ENCODE data around the gene PFKL.
"Not testable (repeated sequence)": the region's sequence is repeated elsewhere in the genome, so short reads cannot be mapped to it uniquely, and the experiment has no call there.

PFKL gene

DNA sequence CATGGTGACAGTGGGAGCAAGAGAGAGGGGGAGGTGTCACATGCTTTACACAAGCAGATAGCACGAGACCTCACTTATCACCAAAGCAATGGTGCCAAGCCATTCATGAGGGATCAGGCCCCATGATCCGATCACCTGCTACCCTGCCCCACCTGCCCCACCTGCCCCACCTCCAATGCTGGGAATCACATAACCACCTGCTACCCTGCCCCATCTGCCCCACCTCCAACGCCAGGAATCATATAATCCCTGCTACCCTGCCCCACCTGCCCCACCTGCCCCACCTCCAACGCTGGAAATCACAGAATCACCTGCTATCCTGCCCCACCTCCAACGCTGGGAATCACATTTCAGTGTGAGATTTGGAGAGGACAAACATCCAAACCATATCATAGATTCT is 24.8 kb upstream of the PFKL start:
- in situ Hi-C loops (cut with MboI; ENCODE audit: low sequenced_read_pairs), result no loop called here

DNA sequence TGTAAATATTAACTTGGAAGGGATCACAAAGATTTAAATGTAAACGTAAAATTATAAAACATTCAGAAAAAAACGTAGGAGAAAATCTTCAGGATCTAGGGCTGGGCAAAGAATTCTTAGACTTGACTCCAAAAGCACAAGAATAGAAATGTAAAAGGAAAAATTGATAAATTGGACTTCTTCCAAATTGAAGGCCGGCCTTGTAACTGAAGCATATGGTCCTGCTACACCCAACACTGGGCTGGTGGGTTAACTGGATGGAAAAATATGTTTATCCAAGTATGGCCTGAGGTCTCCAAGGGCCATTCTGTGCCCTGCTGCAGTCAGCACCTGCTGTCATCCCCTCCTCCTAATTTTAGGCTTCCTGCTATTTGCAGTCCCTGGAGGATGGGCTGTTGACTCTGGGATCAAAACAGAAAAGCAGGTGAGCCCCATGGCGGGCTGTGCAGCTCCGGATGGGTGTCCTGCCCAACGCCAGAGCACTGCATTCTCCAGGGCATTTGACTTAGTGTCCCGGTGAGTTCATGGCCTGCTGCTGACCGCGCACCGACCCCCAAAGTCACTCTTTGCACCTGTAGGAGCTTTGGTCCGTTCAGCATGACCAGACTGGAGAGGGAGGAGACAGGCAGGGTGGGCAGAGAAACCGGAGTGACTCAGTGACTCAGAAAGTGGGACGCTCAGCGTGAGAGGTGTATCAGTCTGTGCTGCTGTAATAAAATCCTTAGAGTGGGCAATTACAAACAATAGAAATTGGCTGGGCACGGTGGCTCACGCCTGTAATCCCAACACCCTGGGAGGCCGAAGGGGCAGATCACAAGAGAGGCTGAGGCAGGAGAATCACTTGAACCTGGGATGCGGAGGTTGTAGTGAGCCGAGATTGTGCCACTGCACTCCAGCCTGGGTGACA is 20.2 kb upstream of the PFKL start:
- in situ Hi-C loops (cut with MboI; ENCODE audit: low sequenced_read_pairs), result no loop called here

DNA sequence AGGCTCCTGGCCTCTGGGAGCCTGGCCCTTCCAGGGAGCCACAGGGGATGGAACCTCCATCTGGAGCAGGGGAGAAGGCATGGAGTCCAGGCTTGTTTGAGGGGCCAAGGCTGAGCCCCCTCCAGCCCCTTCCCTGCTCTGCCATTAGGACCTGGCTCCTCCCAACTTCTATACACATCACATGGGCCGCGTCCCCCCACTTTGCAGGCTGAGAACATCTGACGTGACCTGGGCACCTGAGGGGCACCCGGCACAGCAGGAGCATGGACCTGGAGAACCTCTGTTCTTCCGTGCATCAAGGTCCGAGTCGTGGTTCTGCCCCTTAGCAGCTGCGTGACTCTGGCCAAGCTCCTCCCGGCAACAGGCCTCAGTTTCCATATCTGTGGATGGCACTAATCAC is 18.1 kb upstream of the PFKL start:
- in situ Hi-C loops (cut with MboI; ENCODE audit: low sequenced_read_pairs), result no loop called here

DNA sequence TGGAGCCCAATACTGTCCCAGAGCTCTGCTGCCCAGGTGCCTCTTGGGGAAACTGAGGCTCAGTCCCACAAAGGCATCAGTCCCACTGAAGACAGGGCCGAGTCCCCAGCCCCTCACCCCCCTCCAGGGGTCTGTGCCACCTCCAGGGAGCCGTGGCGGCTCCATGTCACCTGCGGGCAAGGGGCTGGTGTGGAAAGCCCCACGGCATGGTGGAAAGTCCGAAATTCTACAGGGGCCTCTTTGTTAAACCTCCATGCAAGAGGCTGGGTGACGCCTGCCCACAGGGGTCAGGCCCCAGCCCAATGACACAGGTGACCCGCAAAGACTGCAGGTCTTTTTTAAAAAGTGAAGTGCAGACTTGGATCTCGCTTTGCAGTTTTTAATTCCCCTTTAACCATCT is 17.5 kb upstream of the PFKL start:
- in situ Hi-C loops (cut with MboI; ENCODE audit: low sequenced_read_pairs), result no loop called here

DNA sequence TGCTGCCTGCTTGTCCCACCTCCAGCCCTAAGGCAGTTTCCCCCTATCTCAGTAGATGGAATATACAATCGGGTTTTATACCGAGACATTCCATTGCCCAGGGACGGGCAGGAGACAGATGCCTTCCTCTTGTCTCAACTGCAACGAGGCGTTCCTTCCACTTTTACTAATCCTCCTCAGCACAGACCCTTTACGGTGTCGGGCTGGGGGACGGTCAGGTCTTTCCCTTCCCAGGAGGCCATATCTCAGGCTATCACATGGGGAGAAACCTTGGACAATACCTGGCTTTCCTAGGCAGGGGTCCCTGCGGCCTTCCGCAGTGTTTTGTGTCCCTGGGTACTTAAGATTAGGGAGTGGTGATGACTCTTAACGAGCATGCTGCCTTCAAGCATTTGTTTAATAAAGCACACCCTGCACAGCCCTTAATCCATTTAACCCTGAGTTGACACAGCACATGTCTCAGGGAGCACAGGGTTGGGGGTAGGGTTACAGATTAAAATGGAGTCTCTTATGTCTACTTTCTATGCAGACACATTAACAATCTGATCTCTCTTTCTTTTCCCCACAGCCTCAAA is 16.6 kb upstream of the PFKL start:
- in situ Hi-C loops (cut with MboI; ENCODE audit: low sequenced_read_pairs), result not testable (repeated sequence)

DNA sequence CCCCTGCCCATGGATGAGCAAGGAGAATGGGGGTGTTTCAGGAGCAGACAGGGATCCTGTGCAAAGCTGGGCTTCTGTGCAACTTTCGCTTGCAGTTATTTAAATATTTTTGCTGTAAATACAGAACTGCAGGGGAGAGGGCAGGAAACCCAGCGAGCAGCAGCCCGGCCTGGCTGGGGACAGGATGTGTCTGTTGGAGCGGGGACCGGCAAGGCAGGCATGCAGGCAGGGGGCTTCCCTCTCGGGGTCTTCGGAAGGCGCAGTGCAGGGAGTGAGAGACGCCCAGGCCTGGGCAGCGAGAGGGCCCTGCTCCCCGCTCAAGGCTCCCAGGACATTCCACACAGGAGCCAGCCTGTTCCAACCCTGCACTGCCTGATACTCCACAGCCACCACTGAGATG is 15.9 kb upstream of the PFKL start:
- in situ Hi-C loops (cut with MboI; ENCODE audit: low sequenced_read_pairs), result no loop called here

DNA sequence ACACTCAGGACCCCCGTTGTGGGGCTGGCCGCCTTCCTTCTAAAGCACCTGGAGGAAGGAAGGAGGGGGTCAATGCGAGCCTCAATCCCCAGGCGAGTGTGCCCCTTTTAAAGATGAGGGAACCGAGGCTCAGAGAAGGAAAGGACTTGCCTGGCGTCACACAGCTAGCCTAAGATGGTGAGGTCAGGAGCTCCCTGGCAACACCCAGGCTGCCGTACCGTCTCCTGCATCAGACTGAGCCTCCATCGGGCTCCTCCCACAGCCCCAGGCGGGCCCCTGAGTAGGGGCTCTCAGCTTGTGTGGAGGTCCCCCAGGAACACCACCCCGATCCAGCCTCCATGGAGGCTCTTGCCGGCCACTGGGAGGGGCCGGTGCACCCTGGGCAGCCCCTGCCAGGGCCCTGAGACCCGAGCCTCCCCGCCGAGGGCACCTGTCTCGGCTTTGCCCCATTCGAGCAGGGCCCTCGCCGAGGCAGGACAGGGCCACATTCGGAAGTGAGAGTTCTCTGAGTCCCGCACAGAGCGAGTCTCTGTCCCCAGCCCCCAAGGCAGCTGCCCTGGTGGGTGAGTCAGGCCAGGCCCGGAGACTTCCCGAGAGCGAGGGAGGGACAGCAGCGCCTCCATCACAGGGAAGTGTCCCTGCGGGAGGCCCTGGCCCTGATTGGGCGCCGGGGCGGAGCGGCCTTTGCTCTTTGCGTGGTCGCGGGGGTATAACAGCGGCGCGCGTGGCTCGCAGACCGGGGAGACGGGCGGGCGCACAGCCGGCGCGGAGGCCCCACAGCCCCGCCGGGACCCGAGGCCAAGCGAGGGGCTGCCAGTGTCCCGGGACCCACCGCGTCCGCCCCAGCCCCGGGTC is 14.5 kb upstream of the PFKL start, which contains the start of gene AIRE:
Gene AIRE (plus strand): TSS at position 739 of the 855 bp plus-strand sequence. CDS start 131 bp downstream, outside the sequence.
- in situ Hi-C loops (cut with MboI; ENCODE audit: low sequenced_read_pairs), result no loop called here

DNA sequence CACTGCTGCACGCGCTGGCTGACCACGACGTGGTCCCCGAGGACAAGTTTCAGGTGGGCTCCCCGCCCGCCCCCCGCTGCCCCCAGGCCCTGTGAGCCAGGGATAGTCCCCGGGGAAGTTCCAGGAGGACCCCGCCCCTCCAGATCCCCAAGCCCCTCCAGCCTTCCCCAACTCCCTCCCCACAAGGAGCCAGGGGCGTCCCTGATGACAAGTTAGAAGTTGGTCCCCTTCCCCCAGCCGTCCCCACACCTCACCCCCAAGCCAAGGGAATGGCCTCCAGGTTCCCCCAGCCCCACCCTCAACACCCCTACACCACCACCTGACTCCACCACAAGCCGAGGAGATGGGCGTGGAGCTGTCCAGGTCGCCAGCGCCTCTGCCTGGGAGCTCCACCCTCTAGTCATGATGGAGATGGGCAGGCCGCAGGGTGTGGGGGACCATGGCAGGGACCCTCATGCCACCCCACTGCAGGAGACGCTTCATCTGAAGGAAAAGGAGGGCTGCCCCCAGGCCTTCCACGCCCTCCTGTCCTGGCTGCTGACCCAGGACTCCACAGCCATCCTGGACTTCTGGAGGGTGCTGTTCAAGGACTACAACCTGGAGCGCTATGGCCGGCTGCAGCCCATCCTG is 13.7 kb upstream of the PFKL start:
- in situ Hi-C loops (cut with MboI; ENCODE audit: low sequenced_read_pairs), result no loop called here

DNA sequence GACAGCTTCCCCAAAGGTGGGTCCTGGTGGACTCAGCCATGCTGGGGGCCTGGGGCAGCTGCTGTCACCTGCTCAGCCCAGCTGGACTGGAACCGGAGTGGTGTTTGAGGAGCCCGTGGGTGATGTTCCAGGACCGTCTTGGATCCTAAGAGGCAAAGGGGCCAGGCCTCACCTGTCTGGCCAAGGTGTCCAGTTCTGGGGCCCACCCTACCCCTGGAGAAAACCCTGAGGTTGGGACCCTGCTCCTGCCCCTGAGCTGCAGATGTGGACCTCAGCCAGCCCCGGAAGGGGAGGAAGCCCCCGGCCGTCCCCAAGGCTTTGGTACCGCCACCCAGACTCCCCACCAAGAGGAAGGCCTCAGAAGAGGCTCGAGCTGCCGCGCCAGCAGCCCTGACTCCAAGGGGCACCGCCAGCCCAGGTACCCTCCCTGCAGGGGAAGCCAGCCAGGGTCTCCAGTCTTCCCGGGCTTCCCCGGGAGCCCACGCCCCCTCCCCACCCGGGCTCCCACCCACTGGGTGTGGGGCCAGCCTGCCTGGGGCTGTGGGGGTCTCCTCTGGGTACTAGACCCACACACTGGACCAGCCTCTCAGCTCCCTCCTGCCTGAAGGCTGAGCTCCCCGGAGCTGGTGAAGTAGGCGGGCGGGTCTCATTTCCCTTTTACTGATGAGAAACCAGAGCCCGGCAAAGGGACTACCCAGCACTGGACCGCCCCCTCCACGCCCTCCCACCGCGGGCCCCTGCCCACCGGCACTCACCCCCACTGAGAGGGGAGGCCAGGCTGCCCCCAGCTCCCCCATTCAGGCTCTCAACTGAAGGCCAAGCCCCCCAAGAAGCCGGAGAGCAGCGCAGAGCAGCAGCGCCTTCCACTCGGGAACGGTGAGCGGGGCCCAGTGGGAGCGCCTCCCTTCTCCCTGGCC is 12.9 kb upstream of the PFKL start:
- in situ Hi-C loops (cut with MboI; ENCODE audit: low sequenced_read_pairs), result no loop called here

DNA sequence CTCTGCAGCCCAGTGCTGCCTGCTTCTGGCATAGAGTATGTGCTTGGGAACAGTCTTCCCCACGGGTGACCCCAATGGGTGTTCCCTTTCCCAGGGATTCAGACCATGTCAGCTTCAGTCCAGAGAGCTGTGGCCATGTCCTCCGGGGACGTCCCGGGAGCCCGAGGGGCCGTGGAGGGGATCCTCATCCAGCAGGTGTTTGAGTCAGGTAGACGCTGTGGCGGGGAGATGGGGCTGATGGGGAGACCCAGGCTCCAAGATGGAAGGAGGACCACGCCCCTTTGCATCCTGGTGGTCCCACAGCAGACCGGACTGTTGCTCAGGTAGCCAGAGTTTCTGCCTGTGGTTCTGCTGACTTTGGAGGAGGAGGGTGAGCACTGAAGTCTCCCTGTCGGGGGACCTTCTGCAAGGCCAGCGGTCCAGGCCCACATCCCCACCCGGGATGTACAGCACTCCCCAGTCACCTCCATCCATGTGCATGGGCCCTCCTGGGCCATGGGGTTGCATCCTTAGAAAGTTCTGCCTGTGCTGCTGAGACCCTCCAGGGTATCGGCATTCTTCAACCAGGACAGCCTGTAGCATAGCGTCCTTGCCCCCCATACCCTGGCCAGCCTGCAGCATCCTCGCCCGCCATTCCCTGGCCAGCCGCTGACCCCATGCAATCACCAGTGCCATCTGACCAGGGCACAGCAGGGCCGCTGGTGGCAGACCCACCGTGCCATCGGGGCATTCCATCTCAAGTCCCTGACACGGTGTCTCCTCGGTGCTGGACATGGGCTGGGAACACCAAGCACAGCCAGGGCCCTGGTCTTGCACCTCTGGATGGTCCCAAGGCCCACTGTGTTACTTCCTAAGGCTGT is 11.4 kb upstream of the PFKL start:
- in situ Hi-C loops (cut with MboI; ENCODE audit: low sequenced_read_pairs), result no loop called here

DNA sequence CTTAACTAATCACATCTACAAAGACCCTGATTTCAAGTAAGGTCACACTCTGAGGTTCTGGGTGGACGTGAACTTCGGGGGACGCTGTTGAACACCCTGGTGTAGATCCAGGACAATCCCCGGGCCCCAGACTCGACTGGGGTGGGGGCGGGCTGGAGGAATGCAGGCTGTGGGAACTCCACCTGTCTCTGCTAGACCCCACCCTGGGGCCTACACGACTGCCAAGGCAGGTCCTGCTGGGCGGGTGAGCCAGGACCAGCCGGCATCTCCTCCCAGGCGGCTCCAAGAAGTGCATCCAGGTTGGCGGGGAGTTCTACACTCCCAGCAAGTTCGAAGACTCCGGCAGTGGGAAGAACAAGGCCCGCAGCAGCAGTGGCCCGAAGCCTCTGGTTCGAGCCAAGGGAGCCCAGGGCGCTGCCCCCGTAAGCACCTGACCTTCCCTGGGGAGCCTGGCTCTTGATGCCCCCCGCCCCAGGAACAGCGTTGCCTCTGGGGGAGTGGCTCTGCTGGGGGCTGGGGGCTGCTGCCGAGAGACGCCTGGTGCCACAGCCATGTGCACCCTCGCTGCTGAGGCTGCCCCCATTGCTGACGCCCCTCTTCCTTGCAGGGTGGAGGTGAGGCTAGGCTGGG is 10.4 kb upstream of the PFKL start:
- in situ Hi-C loops (cut with MboI; ENCODE audit: low sequenced_read_pairs), result no loop called here

DNA sequence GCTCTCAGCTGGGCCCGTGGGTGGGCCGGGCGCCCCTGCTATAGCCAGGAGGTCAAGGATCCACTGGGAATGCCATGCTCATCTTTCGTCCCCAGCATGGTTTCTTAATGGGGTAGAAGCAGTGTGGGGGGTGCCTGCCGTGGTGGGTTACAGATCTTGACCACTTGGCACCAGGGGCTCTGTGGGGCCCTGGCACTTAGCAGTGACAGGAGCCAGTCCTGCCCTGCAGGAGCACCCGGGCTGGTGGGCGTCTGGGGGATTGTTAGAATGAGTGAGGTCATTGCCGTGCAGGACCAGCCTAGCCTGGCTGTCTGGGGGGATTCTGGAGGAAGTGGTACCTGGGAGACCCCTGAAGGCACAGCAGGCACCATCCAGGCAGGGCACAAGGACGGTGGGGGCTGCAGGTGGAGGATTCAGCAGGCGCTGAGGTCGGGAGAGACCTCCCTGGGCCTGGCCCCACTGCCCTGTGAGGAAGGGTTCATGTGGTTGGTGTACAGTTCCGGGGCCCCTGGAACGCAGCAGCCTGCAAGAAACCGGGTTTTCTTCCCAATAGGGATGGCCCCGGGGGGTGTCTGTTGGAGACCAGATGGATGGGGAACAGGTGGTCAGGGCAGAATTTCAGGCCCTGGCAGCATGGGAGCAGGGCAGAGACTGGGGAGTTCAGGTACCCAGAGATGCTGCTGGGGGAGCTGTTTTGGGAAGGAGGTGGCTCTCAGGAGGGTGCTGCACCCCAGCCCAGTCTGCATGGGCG is 9.4 kb upstream of the PFKL start:
- in situ Hi-C loops (cut with MboI; ENCODE audit: low sequenced_read_pairs), result no loop called here

DNA sequence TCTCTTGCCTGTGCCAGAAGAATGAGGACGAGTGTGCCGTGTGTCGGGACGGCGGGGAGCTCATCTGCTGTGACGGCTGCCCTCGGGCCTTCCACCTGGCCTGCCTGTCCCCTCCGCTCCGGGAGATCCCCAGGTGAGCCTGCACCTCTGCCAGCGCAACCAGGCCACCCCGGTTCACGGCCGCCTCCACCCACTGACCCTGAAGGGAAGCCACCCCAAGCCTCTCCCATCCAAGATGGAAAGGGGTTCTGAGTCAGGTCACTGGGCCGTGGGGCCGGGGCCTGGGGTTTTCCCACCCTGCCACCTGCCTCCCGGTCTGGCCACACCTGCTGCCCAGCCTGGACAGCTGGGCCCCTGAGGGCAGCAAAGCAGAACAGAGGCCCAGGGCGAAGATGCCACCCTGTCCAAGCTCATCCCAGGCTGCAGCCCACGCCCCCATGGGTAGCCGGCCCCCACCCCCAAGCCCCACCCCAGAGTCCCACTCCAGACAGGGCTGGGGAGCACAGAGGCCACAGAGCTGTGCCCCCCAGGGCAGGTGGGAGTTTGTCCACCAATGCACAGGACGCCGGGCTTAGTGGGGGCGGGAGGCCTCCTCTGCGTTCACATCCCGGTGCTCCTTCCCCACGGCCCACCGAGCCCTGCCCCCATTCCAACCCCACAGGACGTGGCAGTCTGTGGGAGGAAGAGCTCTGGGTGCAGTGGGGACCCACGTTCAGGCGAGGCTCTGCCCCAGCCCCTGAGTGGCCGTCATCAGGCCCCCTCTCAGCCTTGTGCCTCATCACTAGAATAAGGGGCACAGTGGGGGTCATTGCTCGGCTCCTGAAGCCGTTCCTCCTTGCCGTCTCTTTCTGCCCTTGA is 8.5 kb upstream of the PFKL start:
- in situ Hi-C loops (cut with MboI; ENCODE audit: low sequenced_read_pairs), result no loop called here

DNA sequence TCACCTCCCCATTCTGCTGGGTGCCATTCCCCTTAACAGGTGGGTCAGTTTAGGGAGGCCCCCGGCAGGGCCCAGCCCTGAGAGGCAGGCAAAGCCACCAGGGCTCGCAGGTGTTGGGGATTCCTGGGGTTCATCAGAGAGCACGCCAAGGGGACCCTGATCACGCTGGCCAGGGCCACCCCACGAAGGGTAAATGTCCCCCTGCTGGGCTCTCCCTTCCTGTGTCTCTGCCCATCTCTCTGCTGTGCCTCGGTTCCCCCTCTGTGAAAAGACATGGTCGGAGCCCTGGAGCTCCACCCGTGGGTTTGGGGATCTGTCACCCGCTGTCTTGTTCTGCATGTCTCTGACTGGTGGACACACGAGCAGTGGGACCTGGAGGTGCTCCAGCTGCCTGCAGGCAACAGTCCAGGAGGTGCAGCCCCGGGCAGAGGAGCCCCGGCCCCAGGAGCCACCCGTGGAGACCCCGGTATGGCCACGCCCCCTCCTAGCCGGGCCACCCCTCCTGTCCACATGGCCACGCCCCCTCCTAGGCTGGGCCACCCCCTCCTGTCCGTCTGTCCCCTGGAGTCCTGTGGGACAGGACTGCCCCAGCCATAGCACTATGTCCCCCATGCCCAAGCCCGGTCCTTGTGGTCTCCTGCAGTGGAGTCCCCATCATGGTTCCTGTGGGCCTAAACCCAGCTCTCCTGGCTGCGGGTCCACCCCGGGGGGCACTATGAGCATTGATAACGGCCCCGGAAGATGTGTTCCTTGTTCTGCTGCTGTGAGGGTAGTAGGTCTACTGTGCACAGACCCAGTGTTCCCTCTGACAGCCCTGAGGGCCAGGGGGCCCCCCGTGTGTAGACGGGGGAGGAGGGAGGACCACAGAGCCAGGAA is 7.7 kb upstream of the PFKL start:
- in situ Hi-C loops (cut with MboI; ENCODE audit: low sequenced_read_pairs), result no loop called here

DNA sequence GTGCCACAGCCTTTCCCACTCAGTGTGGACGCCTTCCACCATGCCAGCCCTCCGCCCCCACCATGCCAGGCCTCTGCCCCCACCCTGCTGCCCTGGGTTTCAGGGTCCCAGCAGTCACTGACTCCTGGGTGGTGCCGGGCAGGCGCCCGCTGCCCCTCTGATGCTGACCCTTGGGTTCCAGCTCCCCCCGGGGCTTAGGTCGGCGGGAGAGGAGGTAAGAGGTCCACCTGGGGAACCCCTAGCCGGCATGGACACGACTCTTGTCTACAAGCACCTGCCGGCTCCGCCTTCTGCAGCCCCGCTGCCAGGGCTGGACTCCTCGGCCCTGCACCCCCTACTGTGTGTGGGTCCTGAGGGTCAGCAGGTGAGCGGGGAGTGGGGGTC is 7.0 kb upstream of the PFKL start:
- in situ Hi-C loops (cut with MboI; ENCODE audit: low sequenced_read_pairs), result no loop called here

Measured in HL-60/S4 treated with phorbol 12-myristate 13-acetate at 8.2 ng/mL for 4 days and 3 days (cell line).